Panc1 (cell line): ENCODE data around the gene ZNF407.

Experiments
- POLR2AphosphoS5 ChIP-seq: IDR thresholded peaks from 2 replicates; pipeline ENCODE4 v1.6.1; 2012; ENCODE audit warnings: mild to moderate bottlenecking, low read depth, low read length, moderate library complexity
- SIN3A ChIP-seq: IDR thresholded peaks from 2 replicates; pipeline ENCODE4 v1.6.1; 2012; ENCODE audit warnings: low read depth, mild to moderate bottlenecking, low read length, moderate library complexity, borderline replicate concordance; ENCODE audit not compliant: insufficient read depth
- TF ChIP-seq, protein P1 (sequence below): fragments of 450-650 bp; IDR thresholded peaks from 2 replicates; pipeline ENCODE4 v1.5.1; 2017; ENCODE audit warnings: mild to moderate bottlenecking
- TF ChIP-seq, protein P2 (sequence below), 2 experiments: IDR thresholded peaks; 2 replicates each; pipeline ENCODE4 v1.6.1; 2011 to 2012; ENCODE audit warnings: low read depth in 2 of 2, control low read depth in 1 of 2, low read length in 1 of 2, mild to moderate bottlenecking in 1 of 2, moderate library complexity in 1 of 2; ENCODE audit not compliant: insufficient read depth in 1 of 2

DNA sequence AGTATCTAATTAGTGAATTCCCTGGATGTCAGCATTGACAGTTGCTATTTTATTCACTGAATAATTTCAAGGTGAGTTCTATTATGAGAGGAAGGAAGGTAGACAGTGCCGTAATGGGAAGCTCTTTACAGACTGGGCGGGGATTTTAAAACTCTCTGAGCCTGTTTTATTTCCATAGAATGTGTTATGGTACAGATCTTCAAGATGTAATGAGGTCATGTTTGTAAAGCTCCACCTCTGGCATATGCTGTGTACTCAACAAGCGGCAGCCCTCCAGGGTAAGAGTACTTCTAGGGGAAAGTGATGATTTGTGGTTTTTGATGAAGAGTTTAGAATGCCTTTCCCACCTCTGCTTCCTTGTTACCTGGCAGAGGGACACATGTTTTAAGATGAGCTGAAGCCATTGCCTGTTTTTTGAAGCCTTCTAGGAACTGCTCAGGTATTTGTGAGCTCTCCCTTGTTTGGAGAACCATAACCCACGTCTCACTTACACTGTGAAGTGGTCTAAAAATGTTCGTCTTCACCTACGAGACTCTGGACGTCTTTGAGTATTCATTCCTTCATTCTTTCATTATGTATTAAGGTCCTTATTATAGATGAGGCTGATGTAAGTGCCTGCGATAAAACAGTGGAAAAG, 360.0 kb downstream of the ZNF407 start:
- TF ChIP-seq, protein P1, sequence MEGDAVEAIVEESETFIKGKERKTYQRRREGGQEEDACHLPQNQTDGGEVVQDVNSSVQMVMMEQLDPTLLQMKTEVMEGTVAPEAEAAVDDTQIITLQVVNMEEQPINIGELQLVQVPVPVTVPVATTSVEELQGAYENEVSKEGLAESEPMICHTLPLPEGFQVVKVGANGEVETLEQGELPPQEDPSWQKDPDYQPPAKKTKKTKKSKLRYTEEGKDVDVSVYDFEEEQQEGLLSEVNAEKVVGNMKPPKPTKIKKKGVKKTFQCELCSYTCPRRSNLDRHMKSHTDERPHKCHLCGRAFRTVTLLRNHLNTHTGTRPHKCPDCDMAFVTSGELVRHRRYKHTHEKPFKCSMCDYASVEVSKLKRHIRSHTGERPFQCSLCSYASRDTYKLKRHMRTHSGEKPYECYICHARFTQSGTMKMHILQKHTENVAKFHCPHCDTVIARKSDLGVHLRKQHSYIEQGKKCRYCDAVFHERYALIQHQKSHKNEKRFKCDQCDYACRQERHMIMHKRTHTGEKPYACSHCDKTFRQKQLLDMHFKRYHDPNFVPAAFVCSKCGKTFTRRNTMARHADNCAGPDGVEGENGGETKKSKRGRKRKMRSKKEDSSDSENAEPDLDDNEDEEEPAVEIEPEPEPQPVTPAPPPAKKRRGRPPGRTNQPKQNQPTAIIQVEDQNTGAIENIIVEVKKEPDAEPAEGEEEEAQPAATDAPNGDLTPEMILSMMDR = no peak
- TF ChIP-seq POLR2AphosphoS5 (no peak), SIN3A (no peak)
- TF ChIP-seq, protein P2, sequence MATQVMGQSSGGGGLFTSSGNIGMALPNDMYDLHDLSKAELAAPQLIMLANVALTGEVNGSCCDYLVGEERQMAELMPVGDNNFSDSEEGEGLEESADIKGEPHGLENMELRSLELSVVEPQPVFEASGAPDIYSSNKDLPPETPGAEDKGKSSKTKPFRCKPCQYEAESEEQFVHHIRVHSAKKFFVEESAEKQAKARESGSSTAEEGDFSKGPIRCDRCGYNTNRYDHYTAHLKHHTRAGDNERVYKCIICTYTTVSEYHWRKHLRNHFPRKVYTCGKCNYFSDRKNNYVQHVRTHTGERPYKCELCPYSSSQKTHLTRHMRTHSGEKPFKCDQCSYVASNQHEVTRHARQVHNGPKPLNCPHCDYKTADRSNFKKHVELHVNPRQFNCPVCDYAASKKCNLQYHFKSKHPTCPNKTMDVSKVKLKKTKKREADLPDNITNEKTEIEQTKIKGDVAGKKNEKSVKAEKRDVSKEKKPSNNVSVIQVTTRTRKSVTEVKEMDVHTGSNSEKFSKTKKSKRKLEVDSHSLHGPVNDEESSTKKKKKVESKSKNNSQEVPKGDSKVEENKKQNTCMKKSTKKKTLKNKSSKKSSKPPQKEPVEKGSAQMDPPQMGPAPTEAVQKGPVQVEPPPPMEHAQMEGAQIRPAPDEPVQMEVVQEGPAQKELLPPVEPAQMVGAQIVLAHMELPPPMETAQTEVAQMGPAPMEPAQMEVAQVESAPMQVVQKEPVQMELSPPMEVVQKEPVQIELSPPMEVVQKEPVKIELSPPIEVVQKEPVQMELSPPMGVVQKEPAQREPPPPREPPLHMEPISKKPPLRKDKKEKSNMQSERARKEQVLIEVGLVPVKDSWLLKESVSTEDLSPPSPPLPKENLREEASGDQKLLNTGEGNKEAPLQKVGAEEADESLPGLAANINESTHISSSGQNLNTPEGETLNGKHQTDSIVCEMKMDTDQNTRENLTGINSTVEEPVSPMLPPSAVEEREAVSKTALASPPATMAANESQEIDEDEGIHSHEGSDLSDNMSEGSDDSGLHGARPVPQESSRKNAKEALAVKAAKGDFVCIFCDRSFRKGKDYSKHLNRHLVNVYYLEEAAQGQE (IDR thresholded peaks at IDR 0.05; ENCODE audit: insufficient read depth in 1 of 2, low read depth in 2 of 2, low read length in 1 of 2) = no peak
